DOHH2 (cell line): ENCODE data around the gene DPT.

ENCODE experiments used
- H3F3A ChIP-seq: fragments of 200-600 bp; sonication (generic), shearing (Covaris generic); 2 replicates; pipeline ENCODE4 v1.6.0; 2016; ENCODE audit warnings: antibody characterized with exemption, mild to moderate bottlenecking; ENCODE audit not compliant: control insufficient read depth, insufficient read depth
- H3K27ac ChIP-seq: fragments of 200-600 bp; sonication (generic); 2 replicates; pipeline ENCODE4 v1.5.1; 2014; ENCODE audit warnings: low read depth, mild to moderate bottlenecking, low read length, moderate library complexity
- H3K27me3 ChIP-seq: fragments of 200-600 bp; sonication (generic); 2 replicates; pipeline ENCODE4 v1.6.1; 2014; ENCODE audit warnings: mild to moderate bottlenecking, low read length, mixed read lengths; ENCODE audit not compliant: control insufficient read depth
- H3K36me3 ChIP-seq: fragments of 200-600 bp; sonication (generic); 2 replicates; pipeline ENCODE4 v1.6.1; 2014; ENCODE audit warnings: mild to moderate bottlenecking, low read length, moderate library complexity, mixed read lengths; ENCODE audit not compliant: control insufficient read depth
- H3K4me1 ChIP-seq: fragments of 200-600 bp; sonication (generic); 2 replicates; pipeline ENCODE4 v1.6.1; 2014; ENCODE audit warnings: mild to moderate bottlenecking, low read length, mixed read lengths; ENCODE audit not compliant: control insufficient read depth
- H3K4me2 ChIP-seq: fragments of 200-600 bp; sonication (generic); 2 replicates; pipeline ENCODE4 v1.6.0; 2014; ENCODE audit warnings: mild to moderate bottlenecking, low read length, moderate library complexity
- H3K4me3 ChIP-seq: fragments of 200-600 bp; sonication (generic); 2 replicates; pipeline ENCODE4 v1.5.1; 2014; ENCODE audit warnings: mild to moderate bottlenecking, low read length, mixed read lengths
- H3K79me2 ChIP-seq: fragments of 200-600 bp; sonication (generic); 2 replicates; pipeline ENCODE4 v1.6.1; 2014; ENCODE audit warnings: mild to moderate bottlenecking, low read length, mixed read lengths; ENCODE audit not compliant: control insufficient read depth
- H3K9me2 ChIP-seq: fragments of 200-600 bp; sonication (generic); replicated peaks from 2 replicates; pipeline ENCODE4 v1.6.1; 2014; ENCODE audit warnings: mild to moderate bottlenecking, low read length, mixed read lengths; ENCODE audit not compliant: control insufficient read depth
- H3K9me3 ChIP-seq: fragments of 200-600 bp; sonication (generic); 2 replicates; pipeline ENCODE4 v1.6.1; 2014; ENCODE audit warnings: antibody characterized with exemption, low read length, mixed read lengths; ENCODE audit not compliant: control insufficient read depth, insufficient read depth
- H4K20me1 ChIP-seq: fragments of 200-600 bp; sonication (generic); 2 replicates; pipeline ENCODE4 v1.6.0; 2014; ENCODE audit warnings: low read depth, mild to moderate bottlenecking, antibody characterized with exemption, low read length, moderate library complexity; ENCODE audit not compliant: control insufficient read depth, insufficient read depth
- EZH2phosphoT487 ChIP-seq: fragments of 200-600 bp; sonication (generic); IDR thresholded peaks from 2 replicates; pipeline ENCODE4 v1.6.1; 2017; ENCODE audit warnings: borderline replicate concordance, mild to moderate bottlenecking, antibody characterized with exemption, low read length, moderate library complexity, mixed read lengths
- TF ChIP-seq, protein P1 (sequence below): fragments of 200-600 bp; sonication (generic); IDR thresholded peaks from one replicate; pipeline ENCODE4 v1.5.1; 2014; ENCODE audit warnings: antibody characterized with exemption, mild to moderate bottlenecking, low read depth, low read length; ENCODE audit not compliant: poor library complexity, severe bottlenecking

Gene DPT

DNA sequence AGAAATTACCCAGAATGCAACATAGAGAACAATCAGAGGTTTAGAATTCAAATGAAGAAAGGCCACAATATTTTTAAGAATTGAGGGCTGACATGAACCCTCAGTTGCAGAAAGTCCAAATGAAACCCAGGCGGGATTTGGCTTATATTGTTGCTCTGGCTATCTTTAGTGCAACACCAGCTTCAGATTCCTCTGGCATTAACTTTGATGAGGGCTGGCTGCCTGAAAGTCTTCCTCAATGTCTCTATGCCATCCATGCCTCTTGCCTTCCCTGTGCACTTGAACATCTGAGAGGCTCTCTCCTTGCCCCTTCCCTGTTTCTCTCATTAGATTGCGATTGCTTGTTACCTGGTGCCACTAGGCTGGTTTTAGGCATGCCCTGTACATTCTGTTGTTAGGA, 31.2 kb upstream of the DPT start:
- Histone ChIP-seq H3F3A (no peaks in the 10 kb centered on the region), H3K4me3 (no peak overlapping the region), H3K4me2 (no peak overlapping the region), H3K79me2 (no peaks in the 10 kb centered on the region), H3K36me3 (no peaks in the 10 kb centered on the region), H3K27ac (no peak overlapping the region), H3K9me3 (no peaks in the 10 kb centered on the region), H3K27me3 (no peaks in the 10 kb centered on the region; the same call in 1 of the 2 replicates), H4K20me1 (no peaks in the 10 kb centered on the region), H3K9me2 (no peaks in the 10 kb centered on the region), H3K4me1 (no peaks in the 10 kb centered on the region)
- TF ChIP-seq, protein P1, sequence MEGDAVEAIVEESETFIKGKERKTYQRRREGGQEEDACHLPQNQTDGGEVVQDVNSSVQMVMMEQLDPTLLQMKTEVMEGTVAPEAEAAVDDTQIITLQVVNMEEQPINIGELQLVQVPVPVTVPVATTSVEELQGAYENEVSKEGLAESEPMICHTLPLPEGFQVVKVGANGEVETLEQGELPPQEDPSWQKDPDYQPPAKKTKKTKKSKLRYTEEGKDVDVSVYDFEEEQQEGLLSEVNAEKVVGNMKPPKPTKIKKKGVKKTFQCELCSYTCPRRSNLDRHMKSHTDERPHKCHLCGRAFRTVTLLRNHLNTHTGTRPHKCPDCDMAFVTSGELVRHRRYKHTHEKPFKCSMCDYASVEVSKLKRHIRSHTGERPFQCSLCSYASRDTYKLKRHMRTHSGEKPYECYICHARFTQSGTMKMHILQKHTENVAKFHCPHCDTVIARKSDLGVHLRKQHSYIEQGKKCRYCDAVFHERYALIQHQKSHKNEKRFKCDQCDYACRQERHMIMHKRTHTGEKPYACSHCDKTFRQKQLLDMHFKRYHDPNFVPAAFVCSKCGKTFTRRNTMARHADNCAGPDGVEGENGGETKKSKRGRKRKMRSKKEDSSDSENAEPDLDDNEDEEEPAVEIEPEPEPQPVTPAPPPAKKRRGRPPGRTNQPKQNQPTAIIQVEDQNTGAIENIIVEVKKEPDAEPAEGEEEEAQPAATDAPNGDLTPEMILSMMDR, result no peak
- TF ChIP-seq EZH2phosphoT487, result no peak

DNA sequence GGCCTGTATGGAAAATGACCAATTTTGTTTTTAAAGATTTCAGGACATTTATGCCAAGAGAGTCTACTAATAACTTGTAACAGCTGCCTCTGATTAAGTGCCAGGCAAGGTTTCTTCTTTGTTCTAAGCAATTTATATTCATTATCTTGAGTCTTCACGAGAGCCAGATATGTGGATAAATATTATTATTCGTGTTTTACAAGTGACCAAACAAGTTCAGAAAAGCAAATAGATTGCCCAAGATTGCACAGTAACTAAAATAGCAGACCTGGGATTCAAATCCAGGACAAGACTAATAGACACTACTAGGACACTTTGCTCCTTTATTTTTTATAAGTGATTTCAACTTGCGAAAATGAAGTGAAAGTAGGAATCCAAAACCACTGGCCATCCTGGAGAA, 30.1 kb upstream of the DPT start:
- TF ChIP-seq, protein P1, result no peak
- no peak for TF ChIP-seq EZH2phosphoT487
- Histone ChIP-seq H3K9me3 (no peaks in the 10 kb centered on the region), H3K9me2 (no peaks in the 10 kb centered on the region), H3K79me2 (no peaks in the 10 kb centered on the region), H3K27ac (no peak overlapping the region), H3F3A (no peaks in the 10 kb centered on the region), H4K20me1 (no peaks in the 10 kb centered on the region), H3K4me3 (no peak overlapping the region), H3K27me3 (no peaks in the 10 kb centered on the region; the same call in 1 of the 2 replicates), H3K36me3 (no peaks in the 10 kb centered on the region), H3K4me1 (no peaks in the 10 kb centered on the region), H3K4me2 (no peak overlapping the region)

DNA sequence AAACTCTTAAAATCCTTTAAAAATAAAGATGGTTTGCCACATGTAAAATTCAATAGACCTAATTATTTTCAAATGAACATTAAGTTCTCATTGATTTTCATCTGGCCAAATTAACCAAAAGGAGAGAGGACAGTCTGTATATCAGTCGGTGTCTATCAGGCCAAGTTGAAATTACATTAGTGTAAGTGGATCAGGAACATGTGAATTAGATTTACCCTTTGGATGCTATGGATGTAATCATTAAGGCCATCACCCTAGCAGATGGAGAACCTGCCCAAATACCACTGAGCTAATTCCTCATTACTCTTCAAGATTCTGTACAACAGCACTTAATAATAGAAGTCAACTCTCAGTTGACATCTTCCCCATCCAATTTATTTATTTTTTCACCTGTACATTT, 29.5 kb upstream of the DPT start:
- no peaks in the 10 kb centered on the region for H3K9me3 ChIP-seq
- no peaks in the 10 kb centered on the region for H3F3A ChIP-seq
- no peaks in the 10 kb centered on the region for H4K20me1 ChIP-seq
- H3K9me2 ChIP-seq, result no peaks in the 10 kb centered on the region
- H3K79me2 ChIP-seq, result no peaks in the 10 kb centered on the region
- H3K36me3 ChIP-seq, result no peaks in the 10 kb centered on the region
- H3K4me2 ChIP-seq, result no peak overlapping the region
- no peak overlapping the region for H3K27ac ChIP-seq
- no peak overlapping the region for H3K4me3 ChIP-seq
- TF ChIP-seq, protein P1, result no peak
- TF ChIP-seq EZH2phosphoT487, result no peak
- no peaks in the 10 kb centered on the region; the same call in 1 of the 2 replicates for H3K27me3 ChIP-seq
- H3K4me1 ChIP-seq, result no peaks in the 10 kb centered on the region
